ENCODE measurements around the gene ZNF536. TPM values are rescaled to one million over a fixed set of nuclear protein-coding genes. Genes with fewer than 3 reads are reported as not detected.

Gene ZNF536
- total and polyA plus RNA-seq, 9 donors, result 1.9 to 7.0 (median 2.9) TPM

DNA sequence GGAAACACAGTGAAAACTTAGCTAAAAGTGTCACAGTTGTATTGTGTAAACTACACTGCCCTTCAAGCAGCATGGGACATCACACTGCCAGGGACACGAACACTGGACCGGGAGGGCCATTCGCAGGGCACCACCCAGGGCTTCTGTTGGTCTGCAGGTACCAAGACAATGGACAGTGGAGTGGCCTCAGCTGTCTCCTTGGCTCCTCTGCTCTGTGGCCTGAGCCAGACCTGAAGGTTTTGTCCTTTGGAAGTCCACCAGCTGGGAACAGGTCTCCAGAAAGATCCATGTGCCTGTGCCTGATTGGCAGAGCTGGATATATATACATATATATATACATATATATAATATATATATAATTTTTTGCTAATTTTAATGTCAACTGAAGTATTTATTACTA, 149.8 kb downstream of the ZNF536 start:
- Histone ChIP-seq H3K4me3 (ENCODE audit: low read length) (no peak overlapping the region), H3K27ac (ENCODE audit: low read length) (no peak overlapping the region), H3K27me3 (ENCODE audit: control insufficient read depth, insufficient read depth, low read length) (no peaks in the 10 kb centered on the region), H3K9me3 (replicated peaks; ENCODE audit: control insufficient read depth, low read depth, low read length) (no peaks in the 10 kb centered on the region), H3K36me3 (ENCODE audit: control insufficient read depth, insufficient read depth, low read length) (no peaks in the 10 kb centered on the region), H3K4me1 (ENCODE audit: control insufficient read depth, insufficient read depth, low read length) (peaks cover 3% of the 10 kb centered on the region)
- WGBS (ENCODE audit: insufficient coverage), result 73% methylated on average over 3 of the region's 3 CpGs
- DNase-seq, result no peak

DNA sequence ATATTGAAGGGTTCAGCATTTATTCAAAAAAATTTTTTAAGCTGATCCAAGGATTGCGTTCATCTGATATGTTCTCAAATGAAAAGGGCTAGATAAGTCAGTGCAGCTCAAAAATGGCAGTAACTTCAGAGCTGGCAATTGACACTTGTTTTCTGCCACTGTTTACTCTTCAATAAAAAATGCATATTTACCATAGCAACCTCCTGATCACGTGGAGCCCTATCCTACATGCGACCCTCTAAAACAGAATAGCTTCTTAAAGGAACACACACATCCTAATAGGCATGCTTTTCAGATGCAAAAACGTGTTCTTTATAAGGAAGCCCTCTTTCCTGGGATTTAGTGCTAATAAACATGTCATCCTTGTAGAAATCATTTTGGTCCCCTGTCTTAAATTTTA, 150.2 kb downstream of the ZNF536 start:
- 29% methylated on average over 3 of the region's 4 CpGs for WGBS (ENCODE audit: insufficient coverage)
- H3K4me3 ChIP-seq (ENCODE audit: low read length), result no peak overlapping the region
- H3K27me3 ChIP-seq (ENCODE audit: control insufficient read depth, insufficient read depth, low read length), result no peaks in the 10 kb centered on the region
- no peak overlapping the region for H3K27ac ChIP-seq (ENCODE audit: low read length)
- peaks cover 3% of the 10 kb centered on the region for H3K4me1 ChIP-seq (ENCODE audit: control insufficient read depth, insufficient read depth, low read length)
- H3K9me3 ChIP-seq (replicated peaks; ENCODE audit: control insufficient read depth, low read depth, low read length), result no peaks in the 10 kb centered on the region
- DNase-seq, result no peak
- H3K36me3 ChIP-seq (ENCODE audit: control insufficient read depth, insufficient read depth, low read length), result no peaks in the 10 kb centered on the region

DNA sequence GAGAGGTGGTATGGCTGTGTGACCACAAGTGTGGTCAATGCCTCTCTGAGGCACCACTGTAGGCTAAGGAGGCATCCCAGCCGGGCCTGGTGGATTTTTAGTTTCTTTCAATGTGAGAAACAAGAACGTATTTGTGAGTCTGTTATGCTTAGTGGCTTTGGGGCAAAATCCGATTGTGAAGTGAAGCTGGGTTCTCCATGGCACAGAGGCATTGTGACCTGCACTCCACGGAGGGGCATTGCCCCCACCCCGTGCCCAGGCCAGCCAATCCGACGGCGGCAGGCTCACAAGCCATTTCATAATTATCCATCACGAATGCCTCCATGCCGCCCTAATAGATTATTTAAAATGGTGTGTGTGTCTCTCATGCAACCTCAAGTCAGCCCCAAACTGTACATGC, 151.6 kb downstream of the ZNF536 start:
- H3K4me1 ChIP-seq (ENCODE audit: control insufficient read depth, insufficient read depth, low read length), result peaks cover 3% of the 10 kb centered on the region
- no peaks in the 10 kb centered on the region for H3K9me3 ChIP-seq (replicated peaks; ENCODE audit: control insufficient read depth, low read depth, low read length)
- 73% methylated on average over 2 of the region's 10 CpGs for WGBS (ENCODE audit: insufficient coverage)
- H3K27me3 ChIP-seq (ENCODE audit: control insufficient read depth, insufficient read depth, low read length), result no peaks in the 10 kb centered on the region
- H3K36me3 ChIP-seq (ENCODE audit: control insufficient read depth, insufficient read depth, low read length), result no peaks in the 10 kb centered on the region
- no peak for DNase-seq
- no peak overlapping the region for H3K4me3 ChIP-seq (ENCODE audit: low read length)
- no peak overlapping the region for H3K27ac ChIP-seq (ENCODE audit: low read length)

DNA sequence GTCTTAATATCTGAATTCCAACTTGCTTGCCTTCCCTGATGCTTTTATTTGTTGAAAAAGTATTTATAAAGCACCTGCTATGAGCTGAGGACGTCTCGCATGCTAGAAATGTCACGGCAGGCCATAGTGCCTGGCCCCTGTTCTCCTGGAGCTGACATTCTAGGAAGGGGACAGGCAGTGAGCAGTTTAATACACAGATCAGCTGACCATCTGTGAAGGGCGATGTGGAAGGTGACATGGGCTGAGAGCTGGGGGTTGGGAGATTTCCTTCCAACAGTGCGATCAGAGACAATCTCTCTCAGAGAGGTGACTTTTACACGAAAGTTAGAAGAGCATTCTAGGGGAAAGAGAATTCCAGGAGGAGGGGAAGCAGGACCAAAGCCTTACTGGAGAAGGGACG, 153.2 kb downstream of the ZNF536 start:
- no peak overlapping the region for H3K4me3 ChIP-seq (ENCODE audit: low read length)
- no peak for DNase-seq
- H3K4me1 ChIP-seq (ENCODE audit: control insufficient read depth, insufficient read depth, low read length), result peaks cover 6% of the 10 kb centered on the region
- H3K27me3 ChIP-seq (ENCODE audit: control insufficient read depth, insufficient read depth, low read length), result no peaks in the 10 kb centered on the region
- no peak overlapping the region for H3K27ac ChIP-seq (ENCODE audit: low read length)
- H3K36me3 ChIP-seq (ENCODE audit: control insufficient read depth, insufficient read depth, low read length), result no peaks in the 10 kb centered on the region
- 56% methylated on average over 6 of the region's 7 CpGs for WGBS (ENCODE audit: insufficient coverage)
- no peaks in the 10 kb centered on the region for H3K9me3 ChIP-seq (replicated peaks; ENCODE audit: control insufficient read depth, low read depth, low read length)

DNA sequence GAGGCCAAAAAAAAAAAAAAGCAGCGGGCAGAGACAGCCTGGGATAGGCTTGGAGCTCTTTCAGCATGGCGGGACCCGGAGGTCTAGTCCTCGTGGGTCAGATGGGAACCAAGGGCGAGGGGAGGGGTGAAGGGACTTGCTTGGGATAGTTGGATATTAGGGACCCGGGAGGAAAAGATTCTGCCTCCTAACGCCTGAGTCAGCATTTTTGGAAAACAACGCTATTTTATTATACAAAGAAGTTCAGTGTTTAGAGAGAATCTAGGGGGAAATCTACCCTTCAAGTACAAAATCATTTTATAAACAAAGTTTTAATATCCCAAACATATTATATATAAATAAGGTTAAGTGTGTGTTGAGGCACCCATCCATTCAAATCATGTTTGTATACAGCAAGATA, 156.7 kb downstream of the ZNF536 start:
- Histone ChIP-seq H3K27ac (ENCODE audit: low read length) (no peak overlapping the region), H3K4me1 (ENCODE audit: control insufficient read depth, insufficient read depth, low read length) (peaks cover 8% of the 10 kb centered on the region), H3K27me3 (ENCODE audit: control insufficient read depth, insufficient read depth, low read length) (no peaks in the 10 kb centered on the region), H3K4me3 (ENCODE audit: low read length) (no peak overlapping the region), H3K36me3 (ENCODE audit: control insufficient read depth, insufficient read depth, low read length) (no peaks in the 10 kb centered on the region), H3K9me3 (replicated peaks; ENCODE audit: control insufficient read depth, low read depth, low read length) (no peaks in the 10 kb centered on the region)
- DNase-seq, result no peak
- no CpG with 5 or more reads among the region's 8 CpGs for WGBS (ENCODE audit: insufficient coverage)

DNA sequence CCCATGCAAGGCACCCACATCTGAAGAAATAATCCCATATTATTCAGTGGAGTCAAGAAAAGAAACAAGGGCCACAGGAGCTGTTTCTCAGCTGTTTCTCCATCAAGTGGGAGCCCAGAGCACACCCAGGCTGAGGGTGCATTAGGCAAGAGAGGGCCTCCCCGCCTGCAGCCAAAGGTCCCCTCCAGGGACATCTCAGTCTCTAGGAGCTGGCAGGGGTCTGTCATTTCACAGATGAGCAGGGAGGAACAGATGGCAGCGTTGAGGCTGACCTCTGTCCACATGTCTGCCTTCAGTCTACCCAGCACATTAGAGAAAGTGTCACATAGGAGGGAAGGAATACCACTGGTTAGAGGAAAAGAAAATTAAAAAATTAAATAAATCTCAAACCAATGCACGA, 157.7 kb downstream of the ZNF536 start:
- DNase-seq, result no peak
- no peaks in the 10 kb centered on the region for H3K9me3 ChIP-seq (replicated peaks; ENCODE audit: control insufficient read depth, low read depth, low read length)
- WGBS (ENCODE audit: insufficient coverage), result 0% methylated on average over 1 of the region's 3 CpGs
- peaks cover 8% of the 10 kb centered on the region for H3K4me1 ChIP-seq (ENCODE audit: control insufficient read depth, insufficient read depth, low read length)
- no peak overlapping the region for H3K4me3 ChIP-seq (ENCODE audit: low read length)
- no peaks in the 10 kb centered on the region for H3K36me3 ChIP-seq (ENCODE audit: control insufficient read depth, insufficient read depth, low read length)
- H3K27me3 ChIP-seq (ENCODE audit: control insufficient read depth, insufficient read depth, low read length), result no peaks in the 10 kb centered on the region
- H3K27ac ChIP-seq (ENCODE audit: low read length), result no peak overlapping the region

DNA sequence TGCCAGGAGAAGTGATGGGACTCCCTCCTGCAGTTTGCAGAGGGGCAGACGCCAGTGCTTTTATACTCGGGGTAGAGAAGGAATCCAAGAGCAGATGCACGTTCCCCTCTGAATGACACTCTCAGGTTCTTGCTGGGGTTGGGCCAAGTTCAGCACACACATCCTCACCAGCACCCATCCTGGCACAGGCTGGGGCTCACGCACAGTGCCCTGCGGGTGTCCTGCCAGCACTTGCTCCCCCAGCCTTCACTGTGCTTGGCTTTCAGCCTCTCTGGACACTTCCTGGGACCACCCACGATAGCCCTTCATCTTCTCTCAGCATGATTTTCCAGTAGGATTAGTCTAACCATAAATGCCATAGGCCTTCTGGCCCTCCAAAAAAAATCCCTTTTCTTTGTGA, 158.6 kb downstream of the ZNF536 start:
- H3K4me1 ChIP-seq (ENCODE audit: control insufficient read depth, insufficient read depth, low read length), result peaks cover 8% of the 10 kb centered on the region
- no peaks in the 10 kb centered on the region for H3K9me3 ChIP-seq (replicated peaks; ENCODE audit: control insufficient read depth, low read depth, low read length)
- H3K27ac ChIP-seq (ENCODE audit: low read length), result no peak overlapping the region
- no peak overlapping the region for H3K4me3 ChIP-seq (ENCODE audit: low read length)
- DNase-seq, result no peak
- no peaks in the 10 kb centered on the region for H3K36me3 ChIP-seq (ENCODE audit: control insufficient read depth, insufficient read depth, low read length)
- WGBS (ENCODE audit: insufficient coverage), result 69% methylated on average over 6 of the region's 6 CpGs
- no peaks in the 10 kb centered on the region for H3K27me3 ChIP-seq (ENCODE audit: control insufficient read depth, insufficient read depth, low read length)

DNA sequence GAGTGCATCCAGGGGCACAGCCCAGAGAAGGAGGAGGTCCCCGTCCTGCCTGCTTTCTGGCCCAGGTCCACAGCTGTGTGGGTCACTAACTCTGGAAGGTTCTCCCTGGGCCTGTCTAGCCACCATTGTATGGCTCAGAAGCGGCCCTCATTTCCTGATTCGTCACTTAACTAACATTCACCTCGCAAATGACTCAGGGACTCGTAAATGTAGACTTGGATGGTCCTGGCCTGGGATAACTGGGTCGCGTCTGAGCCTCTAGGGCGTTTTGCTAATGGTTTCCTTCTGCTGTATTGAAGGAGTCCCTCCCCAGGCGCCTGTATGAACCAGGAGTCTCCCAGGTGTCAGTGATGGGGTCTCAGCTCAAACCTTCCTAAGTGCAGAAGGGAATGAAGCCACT, 162.8 kb downstream of the ZNF536 start:
- Histone ChIP-seq H3K9me3 (replicated peaks; ENCODE audit: control insufficient read depth, low read depth, low read length) (no peaks in the 10 kb centered on the region), H3K4me1 (ENCODE audit: control insufficient read depth, insufficient read depth, low read length) (peaks cover 5% of the 10 kb centered on the region), H3K4me3 (ENCODE audit: low read length) (no peak overlapping the region), H3K27ac (ENCODE audit: low read length) (no peak overlapping the region), H3K36me3 (ENCODE audit: control insufficient read depth, insufficient read depth, low read length) (no peaks in the 10 kb centered on the region), H3K27me3 (ENCODE audit: control insufficient read depth, insufficient read depth, low read length) (no peaks in the 10 kb centered on the region)
- WGBS (ENCODE audit: insufficient coverage), result 67% methylated on average over 9 of the region's 9 CpGs
- DNase-seq, result no peak

DNA sequence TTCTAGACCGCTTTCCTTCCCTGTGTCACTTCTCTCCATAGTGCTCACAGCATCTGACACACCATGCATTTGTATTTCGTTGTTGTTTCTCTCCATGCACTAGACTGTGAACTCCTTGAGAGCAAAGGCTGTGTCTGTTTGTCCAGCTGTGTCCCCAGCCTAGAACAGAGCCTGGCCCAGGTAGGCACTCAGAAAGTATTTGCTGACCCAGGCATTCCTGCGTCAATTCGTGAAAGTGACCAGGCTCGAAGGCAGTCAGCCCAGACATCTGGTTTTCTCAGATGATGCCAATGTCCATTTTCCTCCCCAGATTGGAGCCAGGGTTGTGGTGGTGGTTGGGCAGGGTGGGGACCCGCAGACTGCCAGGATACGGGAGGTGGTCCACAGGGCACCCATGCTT, 164.8 kb downstream of the ZNF536 start:
- Histone ChIP-seq H3K4me1 (ENCODE audit: control insufficient read depth, insufficient read depth, low read length) (no peaks in the 10 kb centered on the region), H3K9me3 (replicated peaks; ENCODE audit: control insufficient read depth, low read depth, low read length) (no peaks in the 10 kb centered on the region)

DNA sequence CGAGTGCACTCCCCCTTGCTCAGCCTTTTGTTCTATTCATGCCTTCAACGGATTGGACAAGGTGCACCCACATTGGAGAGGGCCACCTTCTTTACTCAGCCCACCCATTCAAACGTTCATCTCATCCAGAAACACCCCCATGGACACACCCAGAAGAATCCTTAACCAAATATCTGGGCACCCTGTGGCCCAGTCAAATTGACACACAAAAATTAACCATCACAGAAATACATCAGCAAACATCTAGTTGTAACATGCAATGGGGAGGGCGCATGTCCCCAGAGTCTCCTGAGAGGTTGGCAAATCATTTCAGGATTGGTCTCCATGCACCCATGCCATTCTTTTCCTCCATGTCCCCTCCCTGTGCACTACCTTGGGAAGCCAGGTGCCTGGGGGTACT, 167.1 kb downstream of the ZNF536 start:
- H3K9me3 ChIP-seq (replicated peaks; ENCODE audit: control insufficient read depth, low read depth, low read length), result no peaks in the 10 kb centered on the region
- no peaks in the 10 kb centered on the region for H3K4me1 ChIP-seq (ENCODE audit: control insufficient read depth, insufficient read depth, low read length)
- WGBS (ENCODE audit: insufficient coverage), result 79% methylated on average over 3 of the region's 4 CpGs
- H3K4me3 ChIP-seq (ENCODE audit: low read length), result no peak overlapping the region
- H3K27ac ChIP-seq (ENCODE audit: low read length), result no peak overlapping the region
- H3K27me3 ChIP-seq (ENCODE audit: control insufficient read depth, insufficient read depth, low read length), result no peaks in the 10 kb centered on the region
- DNase-seq, result no peak
- H3K36me3 ChIP-seq (ENCODE audit: control insufficient read depth, insufficient read depth, low read length), result no peaks in the 10 kb centered on the region

More for the DNA sequence above, 164.8 kb downstream of the ZNF536 start:
- Histone ChIP-seq H3K36me3 (ENCODE audit: control insufficient read depth, insufficient read depth, low read length) (no peaks in the 10 kb centered on the region), H3K4me3 (ENCODE audit: low read length) (no peak overlapping the region), H3K27ac (ENCODE audit: low read length) (no peak overlapping the region), H3K27me3 (ENCODE audit: control insufficient read depth, insufficient read depth, low read length) (no peaks in the 10 kb centered on the region)
- DNase-seq, result no peak
- WGBS (ENCODE audit: insufficient coverage), result 88% methylated on average over 4 of the region's 7 CpGs

DNA sequence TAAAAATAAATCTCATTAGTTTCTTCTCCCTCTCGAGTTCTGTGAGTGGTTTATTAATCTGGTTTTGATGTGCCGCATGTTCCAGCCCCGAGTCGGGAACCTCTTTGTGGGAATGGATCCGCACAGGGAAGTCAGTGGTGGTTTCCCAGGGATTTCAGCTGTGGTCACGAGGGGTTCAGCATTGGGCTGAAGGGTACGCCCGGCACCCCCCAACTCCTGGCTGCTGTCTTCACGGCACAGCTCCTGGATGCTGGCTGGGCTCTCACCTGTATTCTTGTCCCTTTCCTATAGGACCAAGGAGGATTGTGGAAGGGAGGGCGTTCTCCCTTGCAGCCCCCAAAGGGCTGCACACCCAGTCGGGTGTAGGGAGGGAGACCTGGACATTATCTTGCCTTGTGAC, 167.8 kb downstream of the ZNF536 start:
- Histone ChIP-seq H3K9me3 (replicated peaks; ENCODE audit: control insufficient read depth, low read depth, low read length) (no peaks in the 10 kb centered on the region), H3K36me3 (ENCODE audit: control insufficient read depth, insufficient read depth, low read length) (no peaks in the 10 kb centered on the region), H3K27me3 (ENCODE audit: control insufficient read depth, insufficient read depth, low read length) (no peaks in the 10 kb centered on the region), H3K27ac (ENCODE audit: low read length) (no peak overlapping the region), H3K4me3 (ENCODE audit: low read length) (no peak overlapping the region), H3K4me1 (ENCODE audit: control insufficient read depth, insufficient read depth, low read length) (no peaks in the 10 kb centered on the region)
- DNase-seq, result no peak
- 86% methylated on average over 6 of the region's 11 CpGs for whole genome bisulfite sequencing (ENCODE audit: insufficient coverage)
